Medulla oblongata (tissue), 1 donor: Measurements from ENCODE around the gene NEU1.
"Not testable (repeated sequence)": the region's sequence is repeated elsewhere in the genome, so short reads cannot be mapped to it uniquely, and the experiment has no call there.

Experiments used
- DNase-seq: peaks from one replicate; pipeline ENCODE4 v3.0.0-alpha.2; 2015; ENCODE audit errors: extremely low spot score

The NEU1 gene

DNA sequence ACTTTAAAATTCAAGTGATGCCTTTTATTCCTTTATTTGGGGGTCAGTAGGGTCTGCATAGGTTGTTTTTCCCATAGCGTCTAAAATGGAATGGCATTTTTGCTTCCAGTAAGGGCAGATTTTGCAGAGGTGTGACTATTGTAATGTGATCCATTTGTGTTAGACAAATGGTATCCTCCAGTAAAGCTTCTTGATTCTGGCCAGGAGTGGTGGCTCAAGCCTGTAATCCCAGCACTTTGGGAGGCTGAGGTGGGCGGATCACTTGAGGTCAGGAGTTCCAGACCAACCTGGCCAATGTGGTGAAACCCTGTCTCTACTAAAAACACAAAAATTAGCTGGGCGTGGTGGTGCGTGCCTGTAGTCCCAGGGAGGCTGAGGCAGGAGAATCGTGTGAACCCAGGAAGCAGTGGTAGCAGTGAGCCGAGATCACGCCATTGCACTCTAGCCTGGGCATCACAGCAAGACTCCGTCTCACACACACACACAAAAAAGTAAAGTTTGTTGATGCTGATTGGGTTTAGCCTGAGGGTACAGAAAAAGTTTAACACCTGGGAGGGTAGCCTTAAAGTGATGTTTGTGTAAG, 44.6 kb downstream of the NEU1 start:
- peak; percentile 85 for DNase-seq

DNA sequence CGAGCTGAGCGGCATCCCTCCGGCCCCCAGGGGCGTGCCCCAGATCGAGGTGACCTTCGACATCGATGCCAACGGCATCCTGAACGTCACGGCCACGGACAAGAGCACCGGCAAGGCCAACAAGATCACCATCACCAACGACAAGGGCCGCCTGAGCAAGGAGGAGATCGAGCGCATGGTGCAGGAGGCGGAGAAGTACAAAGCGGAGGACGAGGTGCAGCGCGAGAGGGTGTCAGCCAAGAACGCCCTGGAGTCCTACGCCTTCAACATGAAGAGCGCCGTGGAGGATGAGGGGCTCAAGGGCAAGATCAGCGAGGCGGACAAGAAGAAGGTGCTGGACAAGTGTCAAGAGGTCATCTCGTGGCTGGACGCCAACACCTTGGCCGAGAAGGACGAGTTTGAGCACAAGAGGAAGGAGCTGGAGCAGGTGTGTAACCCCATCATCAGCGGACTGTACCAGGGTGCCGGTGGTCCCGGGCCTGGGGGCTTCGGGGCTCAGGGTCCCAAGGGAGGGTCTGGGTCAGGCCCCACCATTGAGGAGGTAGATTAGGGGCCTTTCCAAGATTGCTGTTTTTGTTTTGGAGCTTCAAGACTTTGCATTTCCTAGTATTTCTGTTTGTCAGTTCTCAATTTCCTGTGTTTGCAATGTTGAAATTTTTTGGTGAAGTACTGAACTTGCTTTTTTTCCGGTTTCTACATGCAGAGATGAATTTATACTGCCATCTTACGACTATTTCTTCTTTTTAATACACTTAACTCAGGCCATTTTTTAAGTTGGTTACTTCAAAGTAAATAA, 45.3 kb downstream of the NEU1 start:
- DNase-seq = peak; percentile 81

DNA sequence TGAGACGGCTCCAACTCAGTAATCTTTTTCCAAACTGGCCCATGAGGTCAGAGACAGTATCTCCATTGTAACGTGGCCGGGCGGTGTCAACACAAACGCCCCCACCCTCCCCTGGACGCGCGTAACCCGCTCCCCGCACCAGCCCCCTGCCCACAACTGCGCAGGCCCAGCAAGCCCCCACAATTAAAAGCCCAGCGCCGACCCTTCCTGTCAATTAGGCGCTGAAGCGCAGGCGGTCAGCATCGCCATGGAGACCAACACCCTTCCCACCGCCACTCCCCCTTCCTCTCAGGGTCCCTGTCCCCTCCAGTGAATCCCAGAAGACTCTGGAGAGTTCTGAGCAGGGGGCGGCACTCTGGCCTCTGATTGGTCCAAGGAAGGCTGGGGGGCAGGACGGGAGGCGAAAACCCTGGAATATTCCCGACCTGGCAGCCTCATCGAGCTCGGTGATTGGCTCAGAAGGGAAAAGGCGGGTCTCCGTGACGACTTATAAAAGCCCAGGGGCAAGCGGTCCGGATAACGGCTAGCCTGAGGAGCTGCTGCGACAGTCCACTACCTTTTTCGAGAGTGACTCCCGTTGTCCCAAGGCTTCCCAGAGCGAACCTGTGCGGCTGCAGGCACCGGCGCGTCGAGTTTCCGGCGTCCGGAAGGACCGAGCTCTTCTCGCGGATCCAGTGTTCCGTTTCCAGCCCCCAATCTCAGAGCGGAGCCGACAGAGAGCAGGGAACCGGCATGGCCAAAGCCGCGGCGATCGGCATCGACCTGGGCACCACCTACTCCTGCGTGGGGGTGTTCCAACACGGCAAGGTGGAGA, 47.4 kb downstream of the NEU1 start, which contains the start of the genes HSPA1A and HSPA1L:
TSS of gene HSPA1A (plus strand) at position 519 of the 814 bp plus-strand sequence. CDS start at position 733, 214 bp downstream.
TSS of gene HSPA1L (minus strand) at position 259 of the 814 bp plus-strand sequence. CDS start 3,311 bp downstream, outside the sequence.
- peak; percentile 99 for DNase-seq

DNA sequence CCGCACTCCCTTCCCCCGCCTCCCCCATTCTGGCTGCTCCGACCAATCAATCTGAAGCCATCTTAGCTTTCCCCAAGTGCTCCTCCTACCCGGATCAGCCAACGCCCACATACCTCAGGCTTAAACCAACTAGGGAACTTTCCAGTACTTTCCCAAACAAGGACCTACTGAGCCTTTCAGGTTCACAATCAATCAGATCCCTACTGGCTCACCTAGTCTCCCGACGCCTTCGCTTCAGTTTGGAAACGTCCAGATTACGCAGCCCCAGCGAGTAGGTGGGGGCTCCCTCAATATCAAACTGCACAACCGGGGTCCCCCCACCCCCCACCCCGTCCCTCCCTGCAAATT, 48.0 kb downstream of the NEU1 start:
- DNase-seq = peak; percentile 99

DNA sequence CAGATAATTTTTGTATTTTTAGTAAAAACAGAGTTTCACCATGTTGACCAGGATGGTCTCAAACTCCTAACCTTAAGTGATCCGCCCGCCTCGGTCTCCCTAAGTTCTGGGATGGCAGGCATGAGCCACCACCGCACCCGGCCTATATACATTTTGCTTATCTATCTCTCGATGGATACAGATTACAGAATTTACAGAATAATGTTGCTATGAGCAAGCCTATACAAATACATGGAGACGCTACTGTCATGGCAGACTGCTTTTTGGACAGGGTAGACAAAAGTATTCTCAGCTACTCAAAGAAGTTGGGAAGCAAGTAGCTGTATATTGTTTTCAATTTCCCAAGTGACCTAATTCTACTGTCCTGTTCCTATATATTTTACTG, 49.2 kb downstream of the NEU1 start:
- no peak for DNase-seq

DNA sequence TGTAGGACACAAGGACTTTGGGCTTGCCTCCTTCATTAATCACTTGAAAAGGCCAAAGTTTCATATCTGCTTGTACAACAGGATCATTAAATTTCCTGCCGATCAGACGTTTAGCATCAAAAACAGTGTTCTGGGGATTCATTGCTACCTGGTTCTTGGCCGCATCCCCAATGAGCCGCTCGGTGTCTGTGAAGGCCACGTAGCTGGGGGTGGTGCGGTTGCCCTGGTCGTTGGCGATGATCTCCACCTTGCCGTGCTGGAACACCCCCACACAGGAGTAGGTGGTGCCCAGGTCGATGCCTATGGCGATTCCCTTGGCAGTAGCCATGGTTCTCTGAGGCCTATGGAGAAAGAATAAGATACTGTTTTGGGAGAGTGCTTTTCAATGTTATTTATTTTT, 51.0 kb downstream of the NEU1 start:
- no peak for DNase-seq

DNA sequence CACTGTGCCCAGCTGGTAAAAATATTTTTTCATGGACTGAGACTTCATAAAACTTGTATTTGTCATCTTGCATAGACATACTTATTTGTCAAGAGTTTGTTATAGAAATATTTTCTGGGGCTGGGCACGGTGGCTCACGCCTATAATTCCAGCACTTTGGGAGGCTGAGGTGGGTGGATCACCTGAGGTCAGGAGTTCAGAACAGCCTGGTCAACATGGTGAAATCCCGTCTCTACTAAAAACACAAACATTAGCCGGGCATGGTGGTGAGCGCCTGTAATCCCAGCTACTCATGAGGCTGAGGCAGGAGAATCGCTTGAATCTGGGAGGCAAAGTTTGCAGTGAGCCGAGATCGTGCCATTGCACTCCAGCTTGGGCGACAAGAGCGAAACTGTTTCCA, 54.0 kb downstream of the NEU1 start:
- DNase-seq = not testable (repeated sequence)
